ENCODE measurements around the gene SHMT1. TPM values are rescaled to one million over a fixed set of nuclear protein-coding genes. Genes with fewer than 3 reads are reported as not detected.

SHMT1 gene
- 32.8 and 40.3 TPM in 2 replicates for total RNA-seq

GRCh38 chr17:18363101-18364049 lies at the start of gene SHMT1:
Gene SHMT1, minus strand, starts transcription at chr17:18363550. Its CDS starts 7,569 bp downstream, at chr17:18355981.

GRCh38 chr17:18377437-18378204 lies 14.3 kb upstream of the SHMT1 start, which contains the start of gene EVPLL:
Gene EVPLL, plus strand, starts transcription at chr17:18377778. Its CDS starts 3,160 bp downstream, at chr17:18380938.

DNA sequence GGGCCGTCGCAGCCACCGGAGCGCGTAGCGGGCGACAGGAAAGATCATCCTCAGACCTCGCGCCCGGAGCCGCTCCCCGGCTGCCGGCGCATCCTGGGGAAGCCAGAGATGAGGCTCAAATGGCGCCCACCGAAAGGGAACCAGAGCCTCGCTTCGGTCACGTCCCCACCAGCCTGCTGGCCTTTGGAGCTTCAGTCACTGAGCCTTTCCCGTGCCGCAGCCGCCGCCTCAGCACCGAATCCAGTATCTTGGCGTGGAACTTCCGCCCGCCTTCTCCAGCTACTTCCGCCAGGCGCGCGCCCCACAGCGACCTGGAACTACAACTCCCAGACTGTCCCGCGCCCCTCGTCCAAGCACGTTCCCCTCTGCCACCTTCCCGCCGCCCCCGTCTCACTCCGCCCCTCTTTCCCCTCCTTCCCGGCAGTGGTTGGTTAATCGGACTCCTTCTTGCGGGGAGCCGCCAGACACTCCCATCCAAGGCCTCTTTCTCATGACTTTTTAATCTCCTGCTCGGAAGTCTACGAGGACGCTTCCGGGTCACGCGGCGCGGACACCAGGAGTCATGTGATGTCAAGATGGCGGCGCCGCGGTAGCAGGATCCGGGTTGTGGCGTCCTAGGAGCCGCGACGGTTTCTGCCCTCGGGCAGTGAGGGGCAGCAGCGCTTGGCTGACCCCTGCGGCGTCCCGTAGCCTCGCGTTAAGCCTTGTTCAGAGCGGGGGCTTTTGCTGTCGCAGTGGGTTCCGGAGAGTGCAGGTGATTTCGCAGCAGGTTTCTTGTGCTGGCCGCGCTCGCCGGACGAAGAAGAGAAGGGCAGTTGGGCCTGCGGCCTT lies 48.4 kb downstream of the SHMT1 start, which contains the start of the genes SMCR8 and TOP3A:
TSS of gene SMCR8 (plus strand) at position 563 of the 831 bp plus-strand sequence. CDS start 497 bp downstream, outside the sequence.
TSS of gene TOP3A (minus strand) at position 264 of the 831 bp plus-strand sequence. CDS start at position 48, 216 bp downstream.

Other genes with a start within 250 kb of the SHMT1 start
- gene ALKBH5, start 179.7 kb downstream of the SHMT1 start, total RNA-seq = 76.0 and 79.7 TPM in 2 replicates
- 49.1 and 54.1 TPM in 2 replicates for gene LLGL1, start 137.9 kb downstream of the SHMT1 start, total RNA-seq
- 248 and 284 TPM in 2 replicates for gene FLII, start 104.8 kb downstream of the SHMT1 start, total RNA-seq
- gene MIEF2, start 102.9 kb downstream of the SHMT1 start, total RNA-seq = 17.0 and 19.5 TPM in 2 replicates
- 24.2 and 25.9 TPM in 2 replicates for gene TOP3A, start 48.6 kb downstream of the SHMT1 start, total RNA-seq
- gene SMCR8, start 48.3 kb downstream of the SHMT1 start, total RNA-seq = 6.5 and 7.2 TPM in 2 replicates
- not detected in 2 replicates for gene EVPLL, start 14.2 kb upstream of the SHMT1 start, total RNA-seq
- gene LGALS9C, start 113.2 kb upstream of the SHMT1 start, total RNA-seq = not detected in 2 replicates

All from bronchus fibroblast of lung (primary cell).